Smooth muscle cell (in vitro differentiated cells): ENCODE data around the gene FGR. TPM values are rescaled to one million over a fixed set of nuclear protein-coding genes. Genes with fewer than 3 reads are reported as not detected.

Experiments
- DNase-seq: peaks from one replicate; lab custom pipeline; 2025; ENCODE audit not compliant: unreplicated experiment; lab: John Stamatoyannopoulos, UW
- H2AFZ ChIP-seq: fragments of 200-600 bp; sonication (generic); 2 replicates; pipeline ENCODE4 v1.6.0; 2016; ENCODE audit warnings: antibody characterized with exemption, low read depth, mild to moderate bottlenecking
- H3F3A ChIP-seq: fragments of 200-600 bp; sonication (generic); 2 replicates; pipeline ENCODE4 v1.6.0; 2017; ENCODE audit warnings: antibody characterized with exemption, low read depth
- H3K27ac ChIP-seq: fragments of 200-600 bp; sonication (generic); 2 replicates; pipeline ENCODE4 v1.5.1; 2016; ENCODE audit warnings: low read depth, mild to moderate bottlenecking
- H3K27me3 ChIP-seq: fragments of 200-600 bp; sonication (generic); 2 replicates; pipeline ENCODE4 v1.6.1; 2016; ENCODE audit warnings: low read depth, mild to moderate bottlenecking
- H3K36me3 ChIP-seq: fragments of 200-600 bp; sonication (generic); 2 replicates; pipeline ENCODE4 v1.5.1; 2016; ENCODE audit warnings: low read depth
- H3K4me1 ChIP-seq: fragments of 200-600 bp; sonication (generic); 2 replicates; pipeline ENCODE4 v1.5.1; 2016; ENCODE audit warnings: low read depth
- H3K4me2 ChIP-seq: fragments of 200-600 bp; sonication (generic); 2 replicates; pipeline ENCODE4 v1.6.0; 2016; ENCODE audit warnings: mild to moderate bottlenecking
- H3K4me3 ChIP-seq: fragments of 200-600 bp; sonication (generic); 2 replicates; pipeline ENCODE4 v1.5.1; 2016; ENCODE audit warnings: mild to moderate bottlenecking
- H3K79me2 ChIP-seq: fragments of 200-600 bp; sonication (generic); 2 replicates; pipeline ENCODE4 v1.6.0; 2016; ENCODE audit warnings: low read depth, mild to moderate bottlenecking
- H3K9ac ChIP-seq: fragments of 200-600 bp; sonication (generic); 2 replicates; pipeline ENCODE4 v1.6.0; 2016; ENCODE audit warnings: low read depth
- H3K9me3 ChIP-seq: fragments of 200-600 bp; sonication (generic); replicated peaks from 2 replicates; pipeline ENCODE4 v1.5.1; 2016; ENCODE audit warnings: low read depth
- H4K20me1 ChIP-seq: fragments of 200-600 bp; sonication (generic); 2 replicates; pipeline ENCODE4 v1.6.0; 2016; ENCODE audit warnings: low read depth
- CTCF ChIP-seq: fragments of 200-600 bp; sonication (generic); IDR thresholded peaks from 2 replicates; pipeline ENCODE4 v1.5.1; 2017; ENCODE audit warnings: borderline replicate concordance, mild to moderate bottlenecking, antibody characterized with exemption; ENCODE audit not compliant: insufficient read depth, poor library complexity, severe bottlenecking
- WGBS: methylation state at CpG from one replicate; pipeline ENCODE4 v1.1.7; 2016; ENCODE audit warnings: low lambda C conversion rate; 5-methylcytosine and 5-hydroxymethylcytosine counted together
- polyA plus RNA-seq: library from polyadenylated mRNA; unstranded; fragments of >200 nt; fragmentation: Nextera tagmentation; extraction: Ambion mirVana; gene quantifications from 2 replicates; pipeline ENCODE4 v1.2.1, GENCODE V29; 2016
- total RNA-seq: library from RNA; depleted of rRNA; stranded (reverse); fragments of >200 nt; gene quantifications from 2 replicates; pipeline ENCODE4 v1.2.3, GENCODE V29; 2014

The FGR gene
- total and polyA plus RNA-seq, 2 experiments from 2014 or later, result 0.10 to 1.3 TPM

- H3K79me2 ChIP-seq, result peaks cover 45% of the 10 kb centered on the region
- H3K4me1 ChIP-seq, result peaks cover 76% of the 10 kb centered on the region
- peak within 1 kb of the TSS; percentile 84 for H3K4me3 ChIP-seq
- no peaks in the 10 kb centered on the region for H3K27me3 ChIP-seq
- peak within 1 kb of the TSS; percentile 93 for H3K4me2 ChIP-seq
- peak; percentile 76 for DNase-seq
- WGBS, result under 1% methylated on average over 55 of the region's 74 CpGs
- H2AFZ ChIP-seq, result peak within 1 kb of the TSS; percentile 71
- peaks cover 56% of the 10 kb centered on the region for H3F3A ChIP-seq
- H3K36me3 ChIP-seq, result no peaks in the 10 kb centered on the region
- no peaks in the 10 kb centered on the region for H3K9me3 ChIP-seq
- peak within 1 kb of the TSS; percentile 88 for H3K27ac ChIP-seq
- peaks cover 39% of the 10 kb centered on the region for H4K20me1 ChIP-seq
- H3K9ac ChIP-seq, result peak within 1 kb of the TSS; percentile 85
- TF ChIP-seq CTCF, result no peak
Observed at GRCh38 chr1:27603681-27604578, 31.1 kb downstream of the FGR start, which contains the start of gene AHDC1. Gene AHDC1 (minus strand): TSS chr1:27604144. CDS start chr1:27552115, 52,029 bp downstream.

GRCh38 chr1:27603309-27603680, 31.7 kb downstream of the FGR start:
- peaks cover 80% of the 10 kb centered on the region for H3K4me1 ChIP-seq

GRCh38 chr1:27602462-27603308, 32.3 kb downstream of the FGR start:
- Histone ChIP-seq H3K9ac (peak overlapping the region; percentile 85), H3K4me2 (peak overlapping the region; percentile 93), H3K79me2 (peaks cover 56% of the 10 kb centered on the region), H2AFZ (no peak overlapping the region), H3K27ac (peak overlapping the region; percentile 88), H3K27me3 (no peaks in the 10 kb centered on the region), H3K9me3 (no peaks in the 10 kb centered on the region), H3F3A (peaks cover 63% of the 10 kb centered on the region), H3K4me1 (peaks cover 80% of the 10 kb centered on the region), H3K4me3 (peak overlapping the region; percentile 84), H3K36me3 (no peaks in the 10 kb centered on the region), H4K20me1 (peaks cover 52% of the 10 kb centered on the region)
- WGBS, result 2% methylated on average over 25 of the region's 54 CpGs
- DNase-seq, result peak; percentile 38
- no peak for TF ChIP-seq CTCF

More at GRCh38 chr1:27603309-27603680, 31.7 kb downstream of the FGR start:
- H3K9ac ChIP-seq, result peak overlapping the region; percentile 85
- peak overlapping the region; percentile 84 for H3K4me3 ChIP-seq
- no peak for DNase-seq
- H3K79me2 ChIP-seq, result peaks cover 52% of the 10 kb centered on the region
- peaks cover 45% of the 10 kb centered on the region for H4K20me1 ChIP-seq
- peaks cover 63% of the 10 kb centered on the region for H3F3A ChIP-seq
- no peak overlapping the region for H2AFZ ChIP-seq
- H3K27ac ChIP-seq, result peak overlapping the region; percentile 88
- peak overlapping the region; percentile 93 for H3K4me2 ChIP-seq
- 2% methylated on average over 15 of the region's 43 CpGs for WGBS
- TF ChIP-seq CTCF, result no peak
- H3K9me3 ChIP-seq, result no peaks in the 10 kb centered on the region
- H3K27me3 ChIP-seq, result no peaks in the 10 kb centered on the region
- no peaks in the 10 kb centered on the region for H3K36me3 ChIP-seq
